NCI-H2081 treated with DMSO at 0.1 percent for 48 hours (cell line): Measurements from ENCODE around the gene SLC25A46.
"Not testable (repeated sequence)": the region's sequence is repeated elsewhere in the genome, so short reads cannot be mapped to it uniquely, and the experiment has no call there.

Experiments used
- DNase-seq: peaks from one replicate; lab custom pipeline; 2025; lab: John Stamatoyannopoulos, UW

The SLC25A46 gene

DNA sequence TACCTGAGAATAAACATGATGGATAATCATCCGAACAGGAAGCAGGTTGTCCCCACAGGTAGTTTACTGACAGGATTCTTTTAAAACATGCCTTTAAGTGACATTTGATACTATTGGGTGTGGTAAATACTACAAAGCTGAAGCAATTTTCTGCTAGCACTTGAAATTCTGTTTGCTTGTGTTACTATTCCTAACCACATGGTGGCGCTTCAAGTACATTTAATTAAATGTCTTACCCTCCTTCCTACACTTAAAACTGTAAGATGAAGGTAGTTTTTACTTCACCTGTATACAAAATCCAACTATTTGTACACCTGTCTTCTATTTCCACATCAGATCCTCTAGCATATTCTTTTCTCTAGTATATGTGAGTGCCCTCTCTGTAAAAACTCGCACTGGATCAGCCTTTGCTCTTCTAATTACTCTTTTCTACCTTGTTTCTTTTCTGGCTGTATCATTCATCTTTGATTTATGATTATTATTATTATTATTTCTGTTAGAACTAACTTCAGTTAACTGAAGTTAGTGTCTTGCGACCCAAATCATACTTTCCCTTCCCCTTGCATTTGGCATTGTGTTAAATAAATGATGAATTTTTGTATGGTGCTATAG, 18.4 kb downstream of the SLC25A46 start:
- no peak for DNase-seq

DNA sequence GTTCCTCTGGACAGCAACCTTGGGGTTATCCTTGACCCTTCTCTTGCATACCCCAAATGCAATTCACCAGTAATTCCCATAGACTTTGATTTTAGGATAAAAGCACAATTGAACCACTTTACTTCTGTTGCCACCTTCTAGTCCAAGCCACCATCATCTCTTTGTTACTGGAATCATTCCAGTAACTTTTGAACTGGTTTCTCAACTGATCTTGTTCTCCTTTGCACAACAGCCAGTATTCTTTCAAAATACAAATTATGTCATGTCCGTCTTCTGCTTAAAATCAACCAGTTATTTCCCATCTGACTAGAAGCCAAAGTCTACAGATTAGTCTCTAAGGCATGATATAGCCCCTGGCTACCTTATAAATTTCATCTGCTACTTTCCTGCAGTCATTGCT, 21.4 kb downstream of the SLC25A46 start:
- no peak for DNase-seq

DNA sequence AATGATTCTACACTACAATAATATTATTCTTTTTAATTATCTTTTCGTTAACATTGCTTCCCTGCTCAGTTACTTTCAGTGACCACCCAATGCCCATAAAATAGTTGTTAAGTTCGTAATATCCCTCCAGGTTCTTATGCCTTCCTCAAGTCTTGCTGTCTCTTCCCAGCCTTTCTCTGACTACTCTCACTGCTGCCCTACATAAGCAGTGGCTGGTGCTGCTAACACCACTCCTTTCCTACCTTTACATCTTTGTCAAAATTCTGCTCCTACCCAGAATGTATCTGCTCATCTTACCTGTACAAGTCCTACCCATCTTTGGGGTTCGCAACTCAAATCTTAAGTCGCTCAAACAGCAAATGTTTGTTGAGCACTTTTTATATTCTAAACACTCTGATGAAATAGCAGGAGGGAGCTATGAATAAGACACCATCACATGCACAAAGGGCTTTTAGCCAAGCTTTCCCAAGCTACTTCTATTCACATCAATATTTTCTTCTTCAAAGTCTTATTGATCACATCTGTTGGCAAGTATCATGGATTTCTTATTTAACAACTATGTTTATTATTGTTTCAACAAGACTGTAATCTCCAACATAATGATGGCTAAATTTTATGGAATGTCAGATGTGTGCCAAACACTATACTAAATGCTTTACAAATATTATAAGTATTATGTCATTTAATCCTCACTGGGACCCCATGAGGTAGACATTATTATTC, 29.5 kb downstream of the SLC25A46 start:
- no peak for DNase-seq

DNA sequence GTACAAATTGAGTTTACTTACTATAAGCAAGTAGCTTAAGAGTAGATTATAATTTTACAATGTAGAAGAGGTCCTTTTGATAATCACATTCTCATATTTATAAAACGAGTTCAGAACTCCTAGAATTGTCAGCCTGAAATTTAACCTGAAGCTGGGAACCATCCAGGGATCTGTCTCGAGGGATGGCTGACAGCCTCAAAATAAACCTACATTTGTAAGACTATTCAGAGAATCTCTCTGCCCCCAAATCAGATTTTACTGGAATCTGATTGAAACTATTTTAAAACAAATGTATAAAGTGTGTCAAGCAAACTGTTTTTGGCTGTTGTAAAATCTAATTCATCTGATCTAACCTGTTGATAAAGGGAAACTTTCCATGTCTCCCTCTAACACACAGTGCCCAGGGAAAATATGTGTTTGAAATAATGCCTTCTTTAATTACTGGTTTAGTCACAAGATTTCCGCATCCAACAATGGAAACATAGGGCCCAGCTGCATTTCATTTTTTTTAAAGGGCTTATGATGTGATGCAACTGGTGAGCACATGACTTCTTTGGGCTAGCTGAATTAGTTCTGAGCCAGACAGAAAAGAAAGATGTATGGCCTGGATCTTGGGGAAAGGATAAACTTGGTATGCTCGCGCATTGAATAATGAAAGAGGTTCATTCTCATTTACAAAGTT, 30.3 kb downstream of the SLC25A46 start:
- no peak for DNase-seq

DNA sequence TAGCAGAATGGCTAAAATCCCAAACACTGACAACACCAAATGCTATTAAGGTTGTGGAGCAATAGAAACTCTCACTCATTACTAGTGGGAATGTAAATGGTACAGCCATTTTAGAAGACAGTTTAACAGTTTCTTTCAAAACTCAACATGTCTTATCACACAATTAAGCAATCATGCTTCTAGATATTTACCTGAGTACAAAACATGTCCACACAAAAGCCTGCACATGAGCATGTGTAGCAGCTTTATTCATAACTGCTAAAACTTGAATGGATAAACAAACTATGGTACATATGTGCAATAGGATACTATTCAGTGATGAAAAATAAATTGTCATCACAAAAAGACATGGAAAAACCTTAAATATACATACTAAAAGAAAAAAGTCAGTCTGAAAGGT, 31.5 kb downstream of the SLC25A46 start:
- no peak for DNase-seq

DNA sequence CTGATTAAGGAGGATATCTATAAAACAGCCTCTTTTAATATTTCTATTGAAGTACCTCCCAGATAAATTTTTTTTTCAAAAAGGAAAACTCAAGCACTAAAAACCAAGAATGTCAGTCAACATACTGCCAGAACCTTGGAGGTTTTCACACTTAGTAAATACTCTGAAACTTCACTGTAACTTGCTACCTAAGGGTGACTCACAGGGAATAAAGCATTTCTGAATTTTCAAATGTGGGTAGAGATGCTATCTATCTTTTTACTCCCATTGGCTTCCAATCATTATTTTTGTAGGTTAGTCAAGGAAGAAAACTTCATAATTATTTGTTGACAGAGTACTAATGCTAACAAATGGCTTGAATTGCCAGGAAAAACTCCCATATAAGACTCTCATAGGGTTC, 46.1 kb downstream of the SLC25A46 start:
- DNase-seq = no peak

DNA sequence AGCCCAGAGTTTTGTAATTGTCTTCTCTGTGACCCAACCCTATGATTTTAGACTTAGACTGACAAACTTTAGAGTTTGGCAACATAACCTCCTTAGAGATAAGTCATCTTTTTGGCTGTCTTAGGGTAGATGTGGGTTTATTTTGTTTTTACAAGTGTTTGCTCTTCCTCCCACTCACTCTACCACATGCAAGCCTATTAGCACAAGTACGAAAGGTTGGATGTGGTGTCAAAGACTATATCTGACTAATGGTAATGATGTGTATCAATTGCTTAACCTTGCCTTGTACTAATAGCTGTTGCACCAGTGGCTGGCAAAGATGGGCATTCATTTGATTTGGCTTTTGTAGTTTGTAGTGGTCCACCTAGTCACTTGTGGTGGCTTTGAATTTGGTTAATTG, 46.5 kb downstream of the SLC25A46 start:
- DNase-seq = no peak

DNA sequence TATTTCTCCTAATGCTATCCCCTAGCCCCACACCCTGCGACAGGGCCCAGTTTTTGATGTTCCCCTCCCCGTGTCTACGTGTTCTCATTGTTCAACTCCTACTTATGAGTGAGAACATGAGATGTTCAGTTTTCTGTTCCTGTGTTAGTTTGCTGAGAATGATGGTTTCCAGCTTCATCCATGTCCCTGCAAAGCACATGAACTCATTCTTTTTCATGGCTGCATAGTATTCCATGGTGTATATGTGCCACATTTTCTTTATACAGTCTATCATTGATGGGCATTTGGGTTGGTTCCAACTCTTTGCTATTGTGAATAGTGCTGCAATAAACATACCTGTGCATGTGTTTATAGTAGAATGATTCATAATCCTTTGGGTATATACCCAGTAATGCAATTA, 49.2 kb downstream of the SLC25A46 start:
- not testable (repeated sequence) for DNase-seq

DNA sequence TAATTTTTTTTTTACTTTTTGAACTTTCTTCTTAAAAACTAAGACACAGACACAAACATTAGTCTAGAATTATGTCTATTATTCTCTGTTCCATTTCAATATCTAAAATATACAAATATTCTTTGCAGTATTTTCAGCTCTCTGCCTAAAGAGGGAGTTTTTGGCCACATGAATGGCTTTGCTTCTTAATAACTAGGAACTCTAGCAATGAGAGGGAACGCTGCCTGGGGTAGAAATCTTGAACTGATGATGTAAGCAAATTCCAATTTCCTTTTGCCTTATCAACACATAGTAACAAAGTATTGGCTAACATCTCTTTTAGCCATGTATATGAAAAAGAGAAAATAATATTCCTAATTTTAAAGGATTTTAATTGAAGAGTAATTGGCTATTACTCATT, 51.9 kb downstream of the SLC25A46 start:
- DNase-seq = no peak

DNA sequence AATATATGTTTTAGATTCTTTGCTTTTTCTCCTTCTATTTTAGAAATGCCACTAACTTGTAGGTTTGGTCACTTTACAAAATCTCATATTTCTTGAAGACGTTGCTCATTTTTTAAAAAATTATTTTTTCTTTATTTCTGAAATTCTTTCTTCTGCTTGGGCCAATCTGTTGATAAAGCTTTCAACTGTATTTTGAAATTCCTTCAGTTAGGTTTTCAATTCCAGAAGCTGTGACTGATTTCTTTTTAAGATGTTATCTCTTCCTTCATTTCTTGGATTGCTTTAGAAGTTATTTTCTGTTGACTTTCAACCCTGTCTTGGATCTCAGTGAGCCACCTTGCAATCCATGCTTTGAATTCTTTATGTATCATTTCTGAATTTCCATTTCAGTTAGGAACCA, 64.2 kb downstream of the SLC25A46 start:
- no peak for DNase-seq

DNA sequence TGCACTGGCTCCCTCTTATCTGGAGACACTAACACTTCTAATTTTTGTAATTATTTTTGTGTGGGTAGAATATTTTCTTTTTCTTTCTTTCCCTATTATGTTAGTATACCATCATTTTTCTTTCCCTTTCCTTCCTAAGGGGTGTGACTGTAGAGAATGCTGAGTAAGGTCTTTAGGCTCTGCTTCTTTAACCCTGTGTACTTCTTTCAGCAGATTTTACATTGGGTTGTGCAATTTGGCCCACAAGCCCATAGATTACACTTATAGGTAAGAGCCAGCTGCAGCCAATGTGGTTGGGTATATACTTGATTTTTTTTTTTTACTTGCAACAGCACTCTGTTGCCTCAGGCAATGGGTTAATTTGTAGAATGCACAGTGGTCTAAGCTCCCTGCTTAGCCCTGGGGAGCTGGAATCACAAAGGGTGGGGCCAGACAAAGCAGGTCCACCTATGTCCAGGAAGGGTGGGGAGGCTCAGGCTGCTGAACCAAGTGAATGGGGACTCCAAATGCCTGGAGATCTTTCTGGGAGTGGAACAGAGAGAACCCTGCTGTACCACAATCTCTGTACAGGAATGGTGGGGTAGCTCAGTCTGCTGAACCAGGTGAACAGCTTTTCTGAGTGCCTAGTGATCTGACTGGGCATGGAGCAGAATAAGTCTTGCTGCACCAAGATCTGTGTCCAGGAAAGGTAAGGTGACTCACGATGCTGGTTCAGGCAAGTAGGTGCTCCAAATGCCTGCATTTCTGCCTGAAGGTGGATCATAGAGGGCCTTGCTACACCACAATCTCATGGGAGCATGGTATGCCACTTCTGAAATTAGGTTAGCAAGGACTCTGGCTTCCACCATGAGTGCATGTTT, 64.9 kb downstream of the SLC25A46 start:
- no peak for DNase-seq

DNA sequence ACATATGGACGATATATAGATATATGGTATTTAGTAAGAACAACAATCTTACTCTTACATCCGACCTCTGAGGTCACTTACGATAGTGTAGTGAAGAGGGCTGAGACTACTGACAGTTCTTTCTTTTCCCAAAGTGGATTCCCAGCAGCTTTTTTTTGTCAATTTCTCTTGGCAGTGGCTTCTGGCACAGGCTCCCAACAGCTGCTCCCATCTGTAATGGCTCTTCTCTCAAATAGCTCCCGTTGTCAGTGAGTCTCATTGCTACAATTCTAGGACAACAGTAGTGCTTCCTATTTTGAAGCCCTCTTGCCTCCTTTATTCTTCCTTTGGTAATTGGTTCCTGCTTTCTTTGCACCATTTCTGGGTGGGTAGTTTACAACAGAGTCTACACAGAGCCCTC, 68.4 kb downstream of the SLC25A46 start:
- no peak for DNase-seq

DNA sequence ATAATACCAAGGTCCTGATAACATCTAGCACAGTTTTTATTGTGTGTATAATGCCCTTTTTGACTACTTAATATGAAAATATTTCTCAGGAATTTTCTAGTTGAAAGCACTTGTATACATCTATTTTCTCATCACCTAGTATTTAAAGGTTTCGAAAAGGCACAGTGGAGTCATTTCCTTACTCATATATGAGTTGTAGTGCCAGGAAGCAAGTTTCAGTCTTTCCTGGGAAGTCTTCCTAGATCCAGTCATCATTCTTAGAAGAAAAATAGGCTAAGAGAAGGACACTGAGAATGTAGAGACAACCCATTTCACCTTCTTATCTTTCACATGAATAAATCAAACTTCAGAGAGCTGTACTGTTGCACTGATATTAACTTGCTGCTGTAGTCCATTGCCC, 70.2 kb downstream of the SLC25A46 start:
- no peak for DNase-seq
